Smooth muscle cell of the brain vasculature (primary cell): Measurements from ENCODE around the gene CA11.
"Not testable (repeated sequence)": the region's sequence is repeated elsewhere in the genome, so short reads cannot be mapped to it uniquely, and the experiment has no call there.

Experiments
- DNase-seq: peaks from one replicate; pipeline ENCODE4 v3.0.0-alpha.2; 2012; ENCODE audit warnings: low read depth, low spot score

The CA11 gene

DNA sequence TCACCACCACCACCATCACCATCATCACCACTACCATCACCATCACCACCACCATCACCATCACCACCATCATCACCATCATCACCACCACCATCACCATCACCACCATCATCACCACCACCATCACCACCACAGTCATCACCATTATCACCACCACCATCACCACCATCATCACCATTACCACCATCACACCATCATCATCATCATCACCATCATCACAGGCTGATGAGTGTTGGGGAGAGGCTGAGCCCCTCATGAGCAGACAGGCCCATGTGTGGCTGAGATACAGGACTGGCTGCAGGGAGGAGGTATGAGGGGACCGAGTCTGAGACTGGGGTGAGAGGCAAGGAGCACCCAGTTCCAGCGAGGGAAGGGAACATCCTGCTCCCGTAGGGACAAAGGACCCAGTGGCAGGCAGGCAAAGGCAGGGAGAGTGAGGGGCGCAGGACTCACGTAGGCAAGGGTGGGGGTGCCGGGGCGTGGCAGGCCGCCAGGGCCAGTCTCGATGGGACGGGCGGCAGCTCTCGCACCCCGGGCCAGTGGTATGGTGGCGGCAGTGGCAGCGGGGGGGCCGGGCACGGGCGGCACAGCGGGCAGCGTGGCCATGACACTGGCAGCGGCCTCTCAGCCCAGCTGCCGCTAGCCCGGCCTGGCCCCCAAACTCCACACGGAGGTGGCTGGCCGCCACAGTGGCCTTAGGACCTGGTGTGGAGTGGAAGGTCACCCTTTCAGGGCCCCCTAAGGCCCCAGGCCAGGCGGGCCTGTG lies 24.1 kb upstream of the CA11 start:
- no peak for DNase-seq

DNA sequence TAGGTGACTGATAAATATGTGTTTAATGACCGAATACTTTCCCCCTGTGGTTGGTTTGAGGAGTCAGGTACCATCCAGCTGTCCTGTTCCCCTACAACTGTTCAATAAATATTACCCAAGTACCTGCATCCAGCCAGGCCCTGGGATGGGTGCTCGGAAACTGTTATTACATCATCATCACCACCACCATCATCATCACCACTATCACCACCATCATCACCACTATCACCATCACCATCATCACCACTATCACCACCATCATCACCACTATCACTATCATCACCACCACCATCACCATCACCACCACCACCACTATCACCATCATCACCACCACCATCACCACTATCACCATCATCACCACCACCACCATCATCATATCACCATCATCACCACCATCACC lies 22.8 kb upstream of the CA11 start:
- DNase-seq: no peak

- DNase-seq: no peak
Measured at GRCh38 chr19:48668332-48668731, 22.3 kb upstream of the CA11 start.

- no peak for DNase-seq
Measured at GRCh38 chr19:48665786-48666185, 19.8 kb upstream of the CA11 start.

- no peak for DNase-seq
Measured at GRCh38 chr19:48664476-48664875, 18.5 kb upstream of the CA11 start.

- DNase-seq: no peak
Measured at GRCh38 chr19:48663667-48664066, 17.7 kb upstream of the CA11 start.

DNA sequence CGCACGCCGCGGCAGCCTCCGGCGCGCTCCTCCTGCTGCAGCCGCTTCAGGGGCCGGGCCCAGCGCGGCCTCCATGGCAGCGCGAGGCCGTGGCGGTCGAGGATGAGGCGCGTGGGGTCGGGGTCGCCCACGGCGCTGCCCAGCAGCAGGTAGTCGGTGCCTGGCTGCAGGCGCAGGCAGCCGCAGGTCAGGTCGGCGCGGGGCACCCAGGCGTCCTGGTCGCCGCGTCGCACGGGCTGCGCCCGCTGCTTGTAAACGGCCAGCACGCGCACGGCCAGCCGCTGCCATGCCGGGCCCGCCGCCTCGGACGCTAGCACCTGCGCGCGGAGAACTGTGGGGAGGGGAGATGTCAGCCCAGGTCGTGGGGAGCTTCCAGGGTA lies 15.7 kb upstream of the CA11 start:
- no peak for DNase-seq

GRCh38 chr19:48660852-48661710 lies 15.1 kb upstream of the CA11 start:
- peak; percentile 70 for DNase-seq

GRCh38 chr19:48659768-48660167 lies 13.8 kb upstream of the CA11 start:
- DNase-seq: no peak

- no peak for DNase-seq
Measured at GRCh38 chr19:48658483-48658882, 12.5 kb upstream of the CA11 start.

DNA sequence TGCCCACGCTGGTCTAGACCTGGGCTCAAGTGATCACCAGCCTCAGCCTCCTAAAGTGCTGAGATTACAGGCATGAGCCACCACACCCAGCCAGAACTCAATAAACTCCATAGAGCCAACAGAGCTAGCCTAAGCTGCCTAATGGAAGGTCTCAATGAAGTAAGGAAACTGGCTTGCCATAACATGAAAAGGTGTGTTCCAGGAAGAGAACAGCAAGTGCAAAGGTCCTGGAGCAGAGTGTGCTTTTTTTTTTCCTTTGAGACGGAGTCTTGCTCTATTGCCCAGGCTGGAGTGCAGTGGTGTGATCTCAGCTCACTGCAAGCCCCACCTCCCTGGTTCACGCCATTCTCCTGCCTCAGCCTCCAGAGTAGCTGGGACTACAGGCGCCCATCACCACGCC lies 11.8 kb upstream of the CA11 start:
- DNase-seq: not testable (repeated sequence)

GRCh38 chr19:48656840-48657474 lies 11.0 kb upstream of the CA11 start:
- DNase-seq: no peak

- DNase-seq: no peak
Measured at GRCh38 chr19:48654299-48655059, 8.5 kb upstream of the CA11 start.

GRCh38 chr19:48651683-48652048 lies 5.7 kb upstream of the CA11 start:
- no peak for DNase-seq

DNA sequence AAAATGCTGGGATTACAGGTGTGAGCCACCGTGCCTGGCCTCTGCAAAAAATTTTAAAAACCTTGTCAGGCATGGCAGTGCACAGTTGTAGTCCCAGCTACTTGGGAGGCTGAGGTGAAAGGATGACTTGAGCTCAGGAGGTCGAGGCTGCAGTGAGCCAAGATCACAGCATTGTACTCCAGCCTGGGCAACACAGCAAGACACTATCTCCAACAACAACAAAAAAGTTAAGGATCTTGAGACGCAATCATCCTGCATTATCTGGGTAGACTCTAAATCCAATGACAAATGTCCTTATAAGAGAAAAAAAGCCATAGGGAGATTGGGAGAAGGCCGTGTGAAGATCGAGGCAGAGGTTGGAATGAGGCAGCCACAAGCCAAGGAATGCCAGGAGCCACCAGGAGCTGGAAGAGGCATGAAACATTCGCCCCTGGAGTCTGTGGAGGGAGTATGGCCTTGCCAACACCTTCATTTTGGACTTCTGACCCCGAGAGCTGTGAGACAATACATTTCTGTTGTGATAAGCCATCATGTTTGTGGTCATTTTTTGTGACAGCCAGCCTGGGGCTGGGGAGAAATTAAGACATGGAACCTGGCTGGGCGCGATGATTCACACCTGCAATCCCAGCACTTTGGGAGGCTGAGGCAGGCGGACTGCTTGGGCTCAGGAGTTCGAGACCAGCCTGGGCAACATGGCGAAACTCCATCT lies 5.1 kb upstream of the CA11 start:
- DNase-seq: no peak

DNA sequence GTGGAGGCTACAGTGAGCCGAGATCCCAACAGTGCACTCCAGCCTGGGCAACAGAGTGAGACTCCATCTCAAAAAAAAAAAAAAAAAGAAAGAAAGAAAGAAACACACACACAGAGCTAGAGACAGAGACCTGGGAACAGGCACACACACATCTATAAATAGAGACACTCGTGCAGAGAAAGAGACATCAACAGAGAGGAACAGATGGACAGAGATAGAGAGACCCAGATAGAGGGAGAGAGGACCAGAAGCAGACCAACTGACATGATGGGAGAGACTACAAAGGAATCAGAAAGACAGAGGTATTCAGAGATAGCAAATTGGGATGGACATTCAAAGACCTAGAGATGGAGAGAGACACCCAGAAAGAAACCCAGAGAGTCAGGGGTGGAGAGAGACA lies 2.1 kb upstream of the CA11 start:
- DNase-seq: no peak

DNA sequence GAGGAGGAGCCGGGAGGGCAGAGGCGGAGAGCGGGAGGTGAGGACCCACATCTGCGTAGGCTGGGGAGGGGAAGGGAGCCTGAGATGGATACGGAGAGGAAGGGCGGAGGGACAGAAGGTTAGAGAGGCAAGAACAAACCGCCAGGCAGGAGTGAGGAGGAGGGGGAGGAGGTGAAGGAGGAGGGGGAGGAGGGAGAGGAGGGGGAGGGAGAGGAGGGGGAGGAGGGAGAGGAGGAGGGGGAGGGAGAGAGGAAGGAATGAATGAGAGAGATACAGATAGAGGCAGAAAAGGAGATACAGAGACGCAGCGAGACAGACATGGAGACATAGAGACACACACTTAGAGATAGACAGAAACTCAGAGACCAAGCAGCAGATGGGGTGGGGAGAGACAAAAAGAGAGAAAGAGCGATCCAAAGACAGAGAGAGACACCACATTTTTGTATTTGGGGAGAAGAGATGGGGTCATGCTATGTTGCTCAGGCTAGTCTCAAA lies 782 bp upstream of the CA11 start:
- no peak for DNase-seq

DNA sequence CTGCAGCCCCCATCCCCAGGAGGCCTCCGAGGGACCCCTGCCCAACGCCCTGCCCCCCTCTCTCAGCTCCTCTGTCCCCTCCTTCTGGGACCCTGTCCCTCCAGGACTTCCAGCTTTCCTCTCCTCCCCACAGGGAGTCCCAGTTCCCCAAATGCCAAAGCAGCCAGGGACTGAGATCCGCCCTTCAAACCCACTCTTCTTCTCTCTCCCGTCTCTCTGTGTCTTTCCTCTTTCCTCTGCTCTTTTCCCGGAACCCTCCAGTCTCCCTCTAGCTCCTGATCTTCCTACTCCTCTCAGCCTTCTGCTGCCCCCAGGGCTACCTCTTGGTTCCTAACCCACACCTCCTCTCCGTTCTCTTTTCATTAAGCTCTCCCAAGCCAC lies 377 bp downstream of the CA11 start:
- DNase-seq: no peak

- DNase-seq: no peak
Measured at GRCh38 chr19:48644839-48645619, 958 bp downstream of the CA11 start.

- DNase-seq: no peak
Measured at GRCh38 chr19:48644355-48644754, 1.6 kb downstream of the CA11 start.
